Liver (tissue), 9 donors: ENCODE data around the gene FGB. TPM values are rescaled to one million over a fixed set of nuclear protein-coding genes. Genes with fewer than 3 reads are reported as not detected.

ENCODE experiments used
- DNase-seq: peaks from one replicate; pipeline ENCODE4 v3.0.0-alpha.2; 2017; ENCODE audit warnings: low spot score
- H3K27ac ChIP-seq, 2 donors: one replicate each; pipeline ENCODE4 v1.7.0; 2013; ENCODE audit warnings: inconsistent platforms in 2 of 2, low read length in 2 of 2, control low read depth in 1 of 2, low read depth in 1 of 2, mild to moderate bottlenecking in 1 of 2
- H3K27me3 ChIP-seq, 4 donors: one replicate each; pipeline versions ENCODE4 v1.6.1 to v1.7.0; 2013; ENCODE audit warnings: low read length in 3 of 4, inconsistent platforms in 1 of 4, mild to moderate bottlenecking in 1 of 4, moderate library complexity in 1 of 4; ENCODE audit not compliant: control insufficient read depth in 4 of 4, insufficient read depth in 4 of 4
- H3K36me3 ChIP-seq, 4 donors: one replicate each; pipeline versions ENCODE4 v1.6.1 to v1.7.0; 2013; ENCODE audit warnings: low read length in 3 of 4, mild to moderate bottlenecking in 3 of 4, low read depth in 1 of 4, moderate library complexity in 1 of 4; ENCODE audit not compliant: control insufficient read depth in 4 of 4, insufficient read depth in 3 of 4
- H3K4me1 ChIP-seq, 4 donors: one replicate each; pipeline versions ENCODE4 v1.6.1 to v1.7.0; 2013; ENCODE audit warnings: low read length in 3 of 4, mild to moderate bottlenecking in 3 of 4, moderate library complexity in 1 of 4; ENCODE audit not compliant: control insufficient read depth in 4 of 4, insufficient read depth in 4 of 4
- H3K4me3 ChIP-seq, 3 donors: one replicate each; pipeline versions ENCODE4 v1.6.1 to v1.7.0; 2013; ENCODE audit warnings: low read length in 3 of 3, control low read depth in 1 of 3, low read depth in 1 of 3, mild to moderate bottlenecking in 1 of 3
- H3K9ac ChIP-seq, 2 donors: one replicate each; pipeline ENCODE4 v1.7.0; 2013; ENCODE audit warnings: low read length in 2 of 2, mild to moderate bottlenecking in 2 of 2, moderate library complexity in 2 of 2, control low read depth in 1 of 2, low read depth in 1 of 2
- H3K9me3 ChIP-seq, 4 donors: one replicate each; pipeline versions ENCODE4 v1.6.1 to v1.7.0; 2013; ENCODE audit warnings: low read length in 3 of 4; ENCODE audit not compliant: control insufficient read depth in 4 of 4
- ATF3 ChIP-seq: IDR thresholded peaks from 2 replicates; pipeline ENCODE4 v1.6.1; 2016; ENCODE audit warnings: antibody characterized with exemption
- CTCF ChIP-seq: fragments of 150-350 bp; IDR thresholded peaks from 2 replicates; pipeline ENCODE4 v1.5.1; 2017; ENCODE audit warnings: improper control_type of control experiment, low read depth, low read length; ENCODE audit not compliant: missing input control
- EGR1 ChIP-seq, 2 donors: IDR thresholded peaks; 2 replicates each; pipeline ENCODE4 v1.6.1; 2016 to 2018; ENCODE audit warnings: antibody characterized with exemption in 2 of 2, low read depth in 2 of 2
- FOXA1 ChIP-seq: IDR thresholded peaks from 2 replicates; pipeline ENCODE4 v1.6.1; 2016; ENCODE audit warnings: antibody characterized with exemption
- FOXA2 ChIP-seq: IDR thresholded peaks from 2 replicates; pipeline ENCODE4 v1.6.1; 2016; ENCODE audit warnings: antibody characterized with exemption
- GABPA ChIP-seq, 2 donors: IDR thresholded peaks in 1 of 2; conservative IDR thresholded peaks in 1 of 2; 2 replicates each; pipeline ENCODE4 v1.6.1; 2016; ENCODE audit warnings: antibody characterized with exemption in 2 of 2, mild to moderate bottlenecking in 1 of 2, moderate library complexity in 1 of 2
- HNF4A ChIP-seq, 2 donors: conservative IDR thresholded peaks; 2 replicates each; pipeline ENCODE4 v1.6.1; 2016; ENCODE audit warnings: antibody characterized with exemption in 2 of 2, mild to moderate bottlenecking in 2 of 2
- HNF4G ChIP-seq: IDR thresholded peaks from 2 replicates; pipeline ENCODE4 v1.6.1; 2016; ENCODE audit warnings: antibody characterized with exemption
- JUND ChIP-seq, 2 donors: IDR thresholded peaks; 2 replicates each; pipeline ENCODE4 v1.6.1; 2016; ENCODE audit warnings: antibody characterized with exemption in 2 of 2
- MAX ChIP-seq: IDR thresholded peaks from 2 replicates; pipeline ENCODE4 v1.6.1; 2016; ENCODE audit warnings: antibody characterized with exemption
- NR2F2 ChIP-seq: IDR thresholded peaks from 2 replicates; pipeline ENCODE4 v1.6.1; 2016; ENCODE audit warnings: antibody characterized with exemption
- RAD21 ChIP-seq, 2 donors: IDR thresholded peaks; 2 replicates each; pipeline ENCODE4 v1.6.1; 2016; ENCODE audit warnings: antibody characterized with exemption in 2 of 2, mild to moderate bottlenecking in 2 of 2
- REST ChIP-seq: IDR thresholded peaks from 2 replicates; pipeline ENCODE4 v1.6.1; 2016; ENCODE audit warnings: antibody characterized with exemption, mild to moderate bottlenecking
- RXRA ChIP-seq, 2 donors: IDR thresholded peaks; 2 replicates each; pipeline ENCODE4 v1.6.1; 2017 to 2018; ENCODE audit warnings: antibody characterized with exemption in 2 of 2, mild to moderate bottlenecking in 1 of 2
- SP1 ChIP-seq: IDR thresholded peaks from 2 replicates; pipeline ENCODE4 v1.6.1; 2018; ENCODE audit warnings: antibody characterized with exemption, mild to moderate bottlenecking
- TAF1 ChIP-seq: conservative IDR thresholded peaks from 2 replicates; pipeline ENCODE4 v1.6.1; 2016; ENCODE audit warnings: antibody characterized with exemption, mild to moderate bottlenecking
- YY1 ChIP-seq: IDR thresholded peaks from 2 replicates; pipeline ENCODE4 v1.6.1; 2016; ENCODE audit warnings: antibody characterized with exemption, mild to moderate bottlenecking
- ZBTB33 ChIP-seq: IDR thresholded peaks from 2 replicates; pipeline ENCODE4 v1.6.1; 2016; ENCODE audit warnings: antibody characterized with exemption
- WGBS: extraction: QIAGEN DNeasy Blood & Tissue Kit; methylation state at CpG from one replicate; pipeline ENCODE4 v1.1.7; 2013; 5-methylcytosine and 5-hydroxymethylcytosine counted together
- polyA plus RNA-seq, 2 donors: library from polyadenylated mRNA; stranded (reverse) in 1 of 2; unstranded in 1 of 2; fragments of 200-250 nt in 1 of 2; fragments of >200 nt in 1 of 2; fragmentation: Nextera tagmentation in 1 of 2; extraction: Ambion mirVana in 1 of 2; gene quantifications; one replicate each; pipeline versions ENCODE4 v1.2.1 to v1.2.3, GENCODE V29; 2013 to 2015
- total RNA-seq, 2 donors: library from RNA; depleted of rRNA; stranded (reverse); fragments of >200 nt; gene quantifications; one replicate each; pipeline ENCODE4 v1.2.3, GENCODE V29; 2014
- donor health status: healthy.
- donor health status: healthy.
- donor health status: healthy.
- donor health status: healthy.
- donor health status: healthy.

Gene FGB
- total and polyA plus RNA-seq, 4 donors, result 11,318 to 21,431 (median 15,382) TPM

GRCh38 chr4:154549894-154550790 is 12.7 kb upstream of the FGB start, which contains the start of gene PLRG1:
PLRG1 (minus strand) TSS chr4:154550400; CDS start chr4:154550308, 92 bp downstream.
- Histone ChIP-seq H3K9ac (peak within 1 kb of the TSS; percentile 72 to 85), H3K4me3 (peak within 1 kb of the TSS; percentile 71 to 85 (median 81)), H3K27me3 (no peaks in the 10 kb centered on the region), H3K36me3 (peaks cover 2 to 22% (median 14%) of the 10 kb centered on the region in 4 donors), H3K4me1 (peaks cover 3 to 25% (median 17%) of the 10 kb centered on the region in 4 donors), H3K27ac (peak within 1 kb of the TSS; percentile 54 to 66), H3K9me3 (no peaks in the 10 kb centered on the region)
- TF ChIP-seq JUND (IDR thresholded peaks at IDR 0.05) (no peak), YY1 (peak; percentile 71), FOXA1 (no peak), NR2F2 (peak; percentile 10), GABPA (IDR thresholded peaks at IDR 0.05 in 1 of 2, conservative IDR thresholded peaks at IDR 0.05 in 1 of 2) (peak; percentile 81 to 94), SP1 (peak; percentile 30), ZBTB33 (no peak), HNF4A (conservative IDR thresholded peaks at IDR 0.05) (peak in 1 of 2 donors; percentile 18), HNF4G (no peak), RXRA (IDR thresholded peaks at IDR 0.05) (peak in 1 of 2 donors; percentile 6), RAD21 (IDR thresholded peaks at IDR 0.05) (peak; percentile 12 to 37), EGR1 (IDR thresholded peaks at IDR 0.05; ENCODE audit: low read depth in 2 of 2) (no peak), CTCF (peak; percentile 30), REST (peak; percentile 25), ATF3 (peak; percentile 84), TAF1 (peak; percentile 43), MAX (no peak), FOXA2 (no peak)
- peak; percentile 95 for DNase-seq
- under 1% methylated on average over 51 of the region's 51 CpGs for whole genome bisulfite sequencing
